ENCODE results near the gene CNBD2. TPM values are rescaled to one million over a fixed set of nuclear protein-coding genes. Genes with fewer than 3 reads are reported as not detected.

Gene CNBD2
- polyA plus RNA-seq, 1 donor from 2014 or later, result 9.5 TPM

GRCh38 chr20:35972462-35972861 lies 4.1 kb downstream of the CNBD2 start:
- Histone ChIP-seq H3K27ac (ENCODE audit: low read length) (no peak overlapping the region), H3K4me2 (ENCODE audit: low read length) (no peak overlapping the region), H3K9ac (ENCODE audit: low read length) (no peak overlapping the region), H3K9me3 (ENCODE audit: low read length) (no peaks in the 10 kb centered on the region), H2AFZ (ENCODE audit: low read depth, low read length) (no peak overlapping the region), H3F3A (ENCODE audit: insufficient read depth, low read length, poor library complexity, severe bottlenecking) (no peaks in the 10 kb centered on the region), H3K79me2 (replicated peaks; ENCODE audit: insufficient read depth, low read length) (no peaks in the 10 kb centered on the region), H3K36me3 (ENCODE audit: insufficient read depth, low read length) (no peaks in the 10 kb centered on the region), H3K4me3 (ENCODE audit: low read length) (no peak overlapping the region), H3K9me2 (ENCODE audit: insufficient read depth, low read length) (no peaks in the 10 kb centered on the region), H3K27me3 (ENCODE audit: insufficient read depth, low read depth, low read length) (no peaks in the 10 kb centered on the region), H4K20me1 (ENCODE audit: insufficient read depth) (no peaks in the 10 kb centered on the region)
- no peak for TF ChIP-seq SMC3 (conservative IDR thresholded peaks at IDR 0.05; ENCODE audit: poor library complexity)
- no peak for TF ChIP-seq EZH2 (IDR thresholded peaks at IDR 0.05; ENCODE audit: borderline replicate concordance, insufficient read depth, low read length, poor library complexity, severe bottlenecking)
- TF ChIP-seq MXI1 (conservative IDR thresholded peaks at IDR 0.05; ENCODE audit: poor library complexity, severe bottlenecking), result no peak
- no peak for TF ChIP-seq EP300 (conservative IDR thresholded peaks at IDR 0.05; ENCODE audit: poor library complexity, severe bottlenecking)

DNA sequence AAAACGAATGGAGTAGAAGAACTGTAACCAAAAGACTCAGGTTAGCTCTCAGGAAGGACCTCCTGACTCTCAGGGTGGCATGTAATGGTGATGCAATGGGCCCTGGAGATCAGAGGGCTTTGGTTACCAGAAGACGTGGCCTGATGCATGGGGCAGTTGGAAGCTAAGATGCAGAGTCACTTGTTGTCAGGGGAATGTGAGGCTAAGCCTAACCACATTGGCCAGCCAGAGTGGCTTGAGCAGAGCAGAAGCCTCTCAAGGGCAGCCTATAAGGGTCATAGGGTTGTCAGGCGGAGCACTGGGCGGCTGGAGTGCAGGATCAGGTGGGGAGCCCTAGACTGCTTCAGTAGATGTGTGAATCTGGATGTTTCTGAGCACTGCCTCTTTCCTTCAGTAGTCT lies 5.9 kb downstream of the CNBD2 start:
- Histone ChIP-seq H4K20me1 (ENCODE audit: insufficient read depth) (no peaks in the 10 kb centered on the region), H3K79me2 (replicated peaks; ENCODE audit: insufficient read depth, low read length) (no peaks in the 10 kb centered on the region), H3K9me3 (ENCODE audit: low read length) (no peaks in the 10 kb centered on the region), H2AFZ (ENCODE audit: low read depth, low read length) (no peak overlapping the region), H3K4me2 (ENCODE audit: low read length) (no peak overlapping the region), H3K27ac (ENCODE audit: low read length) (no peak overlapping the region), H3K27me3 (ENCODE audit: insufficient read depth, low read depth, low read length) (no peaks in the 10 kb centered on the region), H3F3A (ENCODE audit: insufficient read depth, low read length, poor library complexity, severe bottlenecking) (no peaks in the 10 kb centered on the region), H3K9me2 (ENCODE audit: insufficient read depth, low read length) (no peaks in the 10 kb centered on the region), H3K36me3 (ENCODE audit: insufficient read depth, low read length) (no peaks in the 10 kb centered on the region), H3K9ac (ENCODE audit: low read length) (no peak overlapping the region), H3K4me3 (ENCODE audit: low read length) (no peak overlapping the region)
- no peak for TF ChIP-seq MXI1 (conservative IDR thresholded peaks at IDR 0.05; ENCODE audit: poor library complexity, severe bottlenecking)
- TF ChIP-seq EP300 (conservative IDR thresholded peaks at IDR 0.05; ENCODE audit: poor library complexity, severe bottlenecking), result no peak
- TF ChIP-seq EZH2 (IDR thresholded peaks at IDR 0.05; ENCODE audit: borderline replicate concordance, insufficient read depth, low read length, poor library complexity, severe bottlenecking), result no peak
- TF ChIP-seq CTCF (IDR thresholded peaks at IDR 0.05; ENCODE audit: poor library complexity, severe bottlenecking), result no peak
- no peak for TF ChIP-seq POLR2AphosphoS5 (IDR thresholded peaks at IDR 0.05)
- no peak for TF ChIP-seq REST (IDR thresholded peaks at IDR 0.05; ENCODE audit: borderline replicate concordance)
- TF ChIP-seq SMC3 (conservative IDR thresholded peaks at IDR 0.05; ENCODE audit: poor library complexity), result no peak
- no peak for TF ChIP-seq TAF1 (IDR thresholded peaks at IDR 0.05; ENCODE audit: low read depth)
- no peak for TF ChIP-seq RAD21 (conservative IDR thresholded peaks at IDR 0.05)

Data from neural cell (in vitro differentiated cells).